NT2/D1 (cell line): ENCODE measurements around the gene MYO7A.

Experiments used
- YY1 ChIP-seq: IDR thresholded peaks from 2 replicates; pipeline ENCODE4 v1.6.1; 2011; ENCODE audit not compliant: insufficient read length, insufficient read depth
- ZNF274 ChIP-seq: IDR thresholded peaks from 2 replicates; pipeline ENCODE4 v1.6.1; 2011; ENCODE audit warnings: mild to moderate bottlenecking, low read depth, low read length

DNA sequence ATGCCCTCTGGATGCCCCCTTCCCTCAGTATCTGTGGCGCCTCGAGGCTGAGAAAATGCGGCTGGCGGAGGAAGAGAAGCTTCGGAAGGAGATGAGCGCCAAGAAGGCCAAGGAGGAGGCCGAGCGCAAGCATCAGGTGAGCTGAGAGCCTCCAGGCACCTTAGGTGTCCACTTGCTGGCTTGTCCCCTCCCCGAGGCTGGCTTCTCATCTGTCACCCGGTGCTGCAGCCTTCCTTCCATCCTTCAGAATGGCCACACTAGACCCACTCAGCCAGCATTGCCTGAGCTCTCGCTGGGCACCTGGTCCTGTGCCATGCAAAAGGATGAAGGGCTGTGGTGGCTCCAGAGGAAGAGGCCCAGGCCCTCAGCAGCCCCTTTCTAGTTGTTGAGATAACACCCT is 52.3 kb downstream of the MYO7A start:
- TF ChIP-seq ZNF274 (no peak), YY1 (no peak)
